Endothelial cell of umbilical vein (primary cell): ENCODE measurements around the gene SLC26A11. TPM values are rescaled to one million over a fixed set of nuclear protein-coding genes. Genes with fewer than 3 reads are reported as not detected.

Source experiments
- BruUV-seq: library from RNA; stranded (reverse); fragments of 400-500 nt; replicated peaks from 2 replicates; lab custom pipeline; 2021; lab: Mats Ljungman, UMichigan
- CTCF ChIA-PET: fragments of 300-600, 350-600 bp; sonication (Branson Sonifier 250); formaldehyde crosslinking; loops from one replicate; lab custom pipeline; 2021; ENCODE audit warnings: antibody characterized with exemption, inconsistent platforms; lab: Charles Lee
- POLR2A ChIA-PET: fragments of 300-600, 350-600 bp; sonication (Branson Sonifier 250); formaldehyde crosslinking; loops from one replicate; lab custom pipeline; 2021; ENCODE audit warnings: antibody characterized with exemption, inconsistent platforms; lab: Charles Lee
- DNase-seq: peaks from one replicate; pipeline ENCODE4 v3.0.0-alpha.2; 2011; ENCODE audit warnings: low read depth, low spot score
- FAIRE-seq: peaks from 2 replicates; lab custom pipeline; 2011; peaks lifted over from hg19 to GRCh38; lab: Jason Lieb, UNC
- H2AFZ ChIP-seq: 2 replicates; pipeline ENCODE4 v1.6.0; 2012; ENCODE audit warnings: low read depth, low read length, control low read depth, inconsistent platforms
- H3K27ac ChIP-seq: 2 replicates; pipeline ENCODE4 v1.5.1; 2011; ENCODE audit warnings: low read depth, mild to moderate bottlenecking, control low read depth, low read length, moderate library complexity; ENCODE audit not compliant: insufficient read depth
- H3K27me3 ChIP-seq, 2 experiments: 2 replicates each; pipeline versions ENCODE4 v1.6.0 to v1.6.1; 2011; ENCODE audit warnings: low read length in 2 of 2, mixed read lengths in 1 of 2; ENCODE audit not compliant: control insufficient read depth in 2 of 2, insufficient read depth in 2 of 2
- H3K36me3 ChIP-seq, 2 experiments: 2 replicates in 1 of 2; 3 replicates in 1 of 2; pipeline ENCODE4 v1.5.1; 2011; ENCODE audit warnings: low read length in 2 of 2, mild to moderate bottlenecking in 1 of 2, moderate library complexity in 1 of 2; ENCODE audit not compliant: control insufficient read depth in 2 of 2, insufficient read depth in 2 of 2; ENCODE audit errors: extremely low read depth in 1 of 2
- H3K4me1 ChIP-seq: 3 replicates; pipeline ENCODE4 v1.5.1; 2011; ENCODE audit warnings: mild to moderate bottlenecking, low read length; ENCODE audit not compliant: control insufficient read depth, insufficient read depth; ENCODE audit errors: extremely low read depth
- H3K4me2 ChIP-seq: 2 replicates; pipeline ENCODE4 v1.6.1; 2011; ENCODE audit warnings: low read length, control low read depth, mixed read lengths; ENCODE audit not compliant: insufficient read depth
- H3K4me3 ChIP-seq, 3 experiments: fragments of 200-600 bp in 1 of 3; sonication (generic), shearing (Covaris generic) in 1 of 3; replicated peaks in 1 of 3; 2 replicates each; pipeline ENCODE4 v1.5.1; 2011 to 2016; ENCODE audit warnings: control low read depth in 3 of 3, low read length in 3 of 3, mild to moderate bottlenecking in 2 of 3, inconsistent platforms in 1 of 3, low read depth in 1 of 3, moderate library complexity in 1 of 3; ENCODE audit not compliant: insufficient read depth in 1 of 3
- H3K79me2 ChIP-seq: 2 replicates; pipeline ENCODE4 v1.6.0; 2012; ENCODE audit warnings: low read length, inconsistent platforms; ENCODE audit not compliant: control insufficient read depth, insufficient read depth
- H3K9ac ChIP-seq: replicated peaks from 2 replicates; pipeline ENCODE3; 2011; ENCODE audit warnings: low read length, control low read depth; ENCODE audit not compliant: insufficient read depth; ENCODE audit errors: extremely low read depth
- H3K9me1 ChIP-seq: replicated peaks from 3 replicates; pipeline ENCODE4 v1.6.0; 2011; ENCODE audit warnings: mild to moderate bottlenecking, low read length; ENCODE audit not compliant: control insufficient read depth, insufficient read depth; ENCODE audit errors: extremely low read depth
- H3K9me3 ChIP-seq: replicated peaks from 2 replicates; pipeline ENCODE4 v1.5.1; 2012; ENCODE audit warnings: low read length, inconsistent platforms; ENCODE audit not compliant: control insufficient read depth, insufficient read depth
- H4K20me1 ChIP-seq: replicated peaks from 2 replicates; pipeline ENCODE3; 2011; ENCODE audit warnings: mild to moderate bottlenecking, low read length; ENCODE audit not compliant: control insufficient read depth, insufficient read depth; ENCODE audit errors: extremely low read depth
- CTCF ChIP-seq, 2 donors: IDR thresholded peaks; 1 replicate in 1 of 2; 2 replicates in 1 of 2; pipeline ENCODE4 v1.5.1; 2011; ENCODE audit warnings: low read length in 2 of 2, mild to moderate bottlenecking in 2 of 2, moderate library complexity in 2 of 2, control low read depth in 1 of 2, inconsistent platforms in 1 of 2, low read depth in 1 of 2; ENCODE audit not compliant: insufficient read depth in 1 of 2; ENCODE audit errors: extremely low read depth in 1 of 2
- EZH2 ChIP-seq: IDR thresholded peaks from 2 replicates; pipeline ENCODE4 v1.6.1; 2012; ENCODE audit warnings: borderline replicate concordance, low read depth, mild to moderate bottlenecking, moderate library complexity, low read length, inconsistent platforms; ENCODE audit not compliant: severe bottlenecking
- FOS ChIP-seq: IDR thresholded peaks from 2 replicates; pipeline ENCODE4 v1.6.1; 2011; ENCODE audit warnings: mild to moderate bottlenecking, low read length, moderate library complexity, borderline replicate concordance; ENCODE audit not compliant: insufficient read depth
- GATA2 ChIP-seq: IDR thresholded peaks from 2 replicates; pipeline ENCODE4 v1.7.0; 2011; ENCODE audit warnings: low read depth, mild to moderate bottlenecking, moderate library complexity, mixed read lengths, low read length; ENCODE audit not compliant: insufficient read length, insufficient read depth
- JUN ChIP-seq: IDR thresholded peaks from 2 replicates; pipeline ENCODE4 v1.6.1; 2011; ENCODE audit warnings: borderline replicate concordance, low read depth; ENCODE audit not compliant: insufficient read length, insufficient read depth
- MAX ChIP-seq: IDR thresholded peaks from 2 replicates; pipeline ENCODE4 v1.6.1; 2011; ENCODE audit not compliant: insufficient read depth, insufficient read length
- MYC ChIP-seq: IDR thresholded peaks from one replicate; pipeline ENCODE4 v1.6.1; 2011; ENCODE audit warnings: mild to moderate bottlenecking, low read depth, low read length
- POLR2A ChIP-seq: IDR thresholded peaks from 2 replicates; pipeline ENCODE4 v1.6.1; 2012; ENCODE audit warnings: low read depth, mild to moderate bottlenecking, control low read depth, low read length
- POLR2AphosphoS5 ChIP-seq: IDR thresholded peaks from 2 replicates; pipeline ENCODE4 v1.6.1; 2012; ENCODE audit warnings: low read depth, mild to moderate bottlenecking, control low read depth, low read length, moderate library complexity; ENCODE audit not compliant: insufficient read depth
- dilution Hi-C: fragments of 300-500 bp; cut with MboI; formaldehyde crosslinking; loops from one replicate; pipeline ENCODE4 v1.15.0; 2019; ENCODE audit warnings: low sequenced_read_pairs; ENCODE audit not compliant: extremely low pct_ligation_motif_present
- intact Hi-C: fragments of 100-400 bp; cut with micrococcal nuclease; formaldehyde crosslinking; loops from one replicate; pipeline ENCODE4 v1.10.0; 2022
- polyA plus RNA-seq, 4 experiments: library from polyadenylated mRNA; depleted of rRNA in 3 of 4; stranded (reverse) in 3 of 4; unstranded in 1 of 4; fragments of >200 nt; gene quantifications; 2 replicates each; pipeline versions ENCODE4 v1.2.1 to v1.2.3, GENCODE V29; 2011 to 2012; ENCODE audit warnings: missing spikeins in 1 of 4
- total RNA-seq: library from RNA; stranded (reverse); gene quantifications from 2 replicates; pipeline ENCODE4 v1.2.3, GENCODE V29; 2021

SLC26A11 gene
- total and polyA plus RNA-seq, 2 donors (not counting 3 experiments of a cell fraction or from before 2014, with no cell fraction given): 25.2 to 33.0 TPM

GRCh38 chr17:80182118-80182844 lies 37.9 kb upstream of the SLC26A11 start:
- CTCF ChIA-PET: interaction anchor here (1.2 to 2.6 kb wide), 2 partner anchors 10 to 13 kb away, joined by 4 to 13 read pairs; no protein-coding TSS in a partner anchor

More at GRCh38 chr17:80182118-80182844, 37.9 kb upstream of the SLC26A11 start:
- H3K79me2 ChIP-seq: no peaks in the 10 kb centered on the region
- DNase-seq (no peak), FAIRE-seq (no peak)
- TF ChIP-seq MAX (no peak), FOS (no peak), POLR2AphosphoS5 (no peak), POLR2A (no peak), EZH2 (no peak), MYC (no peak), CTCF (IDR thresholded peaks at IDR 0.05; ENCODE audit: extremely low read depth in 1 of 2, insufficient read depth in 1 of 2, low read depth in 1 of 2, low read length in 2 of 2) (no peak), GATA2 (no peak), JUN (no peak)
- no peak overlapping the region for H3K4me3 ChIP-seq
- peaks cover 7% of the 10 kb centered on the region for H3K4me1 ChIP-seq
- no peak overlapping the region for H3K9ac ChIP-seq
- intact Hi-C loops (no loop called here), dilution Hi-C loops (no loop called here)
- H3K27ac ChIP-seq: no peak overlapping the region
- no peaks in the 10 kb centered on the region for H4K20me1 ChIP-seq
- H3K4me2 ChIP-seq: no peak overlapping the region
- no peaks in the 10 kb centered on the region for H3K36me3 ChIP-seq
- no TSS peak for BruUV-seq
- POLR2A ChIA-PET: no interaction called here
- no peaks in the 10 kb centered on the region for H3K9me3 ChIP-seq
- no peaks in the 10 kb centered on the region for H3K9me1 ChIP-seq
- no peak overlapping the region for H2AFZ ChIP-seq
- peaks cover 8 to 13% of the 10 kb centered on the region in 2 experiments for H3K27me3 ChIP-seq
